Fibroblast of lung (primary cell): ENCODE results near the gene EOGT. TPM values are rescaled to one million over a fixed set of nuclear protein-coding genes. Genes with fewer than 3 reads are reported as not detected.

Experiments
- DNase-seq, 2 donors: peaks; one replicate each; pipeline versions ENCODE4 v3.0.0 to v3.0.0-alpha.2; 2010; ENCODE audit warnings: low read depth in 2 of 2
- H2AFZ ChIP-seq: 2 replicates; pipeline ENCODE4 v1.5.1; 2012; ENCODE audit warnings: low read length, control low read depth, inconsistent platforms
- H3K27ac ChIP-seq: 2 replicates; pipeline ENCODE4 v1.5.1; 2011; ENCODE audit warnings: low read length, control low read depth; ENCODE audit not compliant: insufficient read depth
- H3K27me3 ChIP-seq: 2 replicates; pipeline ENCODE4 v1.5.1; 2011; ENCODE audit warnings: mild to moderate bottlenecking, low read length; ENCODE audit not compliant: control insufficient read depth, insufficient read depth
- H3K36me3 ChIP-seq: 2 replicates; pipeline ENCODE4 v1.5.1; 2011; ENCODE audit warnings: low read length; ENCODE audit not compliant: control insufficient read depth, insufficient read depth
- H3K4me1 ChIP-seq: 2 replicates; pipeline ENCODE4 v1.5.1; 2011; ENCODE audit warnings: low read length; ENCODE audit not compliant: control insufficient read depth, insufficient read depth; ENCODE audit errors: extremely low read depth
- H3K4me2 ChIP-seq: 2 replicates; pipeline ENCODE4 v1.5.1; 2011; ENCODE audit warnings: low read length, control low read depth; ENCODE audit not compliant: insufficient read depth; ENCODE audit errors: extremely low read depth
- H3K4me3 ChIP-seq, 4 experiments: fragments of 200-600 bp in 1 of 4; sonication (generic) in 1 of 4; replicated peaks in 1 of 4; 2 replicates each; pipeline ENCODE4 v1.5.1; 2011 to 2016; ENCODE audit warnings: low read length in 4 of 4, low read depth in 3 of 4, mild to moderate bottlenecking in 3 of 4, control low read depth in 2 of 4, inconsistent platforms in 1 of 4, mixed read lengths in 1 of 4; ENCODE audit not compliant: insufficient read depth in 1 of 4; ENCODE audit errors: control extremely low read depth in 1 of 4
- H3K79me2 ChIP-seq: 2 replicates; pipeline ENCODE4 v1.5.1; 2012; ENCODE audit warnings: mild to moderate bottlenecking, low read length, inconsistent platforms; ENCODE audit not compliant: control insufficient read depth, insufficient read depth
- H3K9ac ChIP-seq: 2 replicates; pipeline ENCODE4 v1.5.1; 2011; ENCODE audit warnings: mild to moderate bottlenecking, low read length, control low read depth; ENCODE audit not compliant: insufficient read depth
- H3K9me3 ChIP-seq: 2 replicates; pipeline ENCODE4 v1.5.1; 2012; ENCODE audit warnings: low read depth, low read length; ENCODE audit not compliant: control insufficient read depth, insufficient read depth
- H4K20me1 ChIP-seq: 2 replicates; pipeline ENCODE4 v1.5.1; 2011; ENCODE audit warnings: low read length; ENCODE audit not compliant: control insufficient read depth, insufficient read depth; ENCODE audit errors: extremely low read depth
- CTCF ChIP-seq, 2 donors: IDR thresholded peaks in 1 of 2; conservative IDR thresholded peaks in 1 of 2; 1 replicate in 1 of 2; 2 replicates in 1 of 2; pipeline ENCODE4 v1.5.1; 2011 to 2012; ENCODE audit warnings: low read length in 2 of 2, control low read depth in 1 of 2, inconsistent platforms in 1 of 2, low read depth in 1 of 2, mild to moderate bottlenecking in 1 of 2
- EZH2 ChIP-seq: IDR thresholded peaks from 2 replicates; pipeline ENCODE4 v1.5.1; 2012; ENCODE audit warnings: low read length, control low read depth, mild to moderate bottlenecking; ENCODE audit errors: missing control alignments
- polyA plus RNA-seq, 2 donors: library from polyadenylated mRNA; depleted of rRNA in 1 of 2; stranded (reverse) in 1 of 2; unstranded in 1 of 2; fragments of >200 nt; gene quantifications; 2 replicates each; pipeline ENCODE4 v1.2.1, GENCODE V29; 2011 to 2012; ENCODE audit warnings: missing spikeins in 1 of 2
- total RNA-seq: library from RNA; depleted of rRNA; stranded (reverse); fragments of >200 nt; gene quantifications from 2 replicates; pipeline ENCODE4 v1.2.1, GENCODE V29; 2014

EOGT gene
- total and polyA plus RNA-seq, 2 donors (not counting 1 experiment from before 2014, with no cell fraction given): 30.6 to 50.9 TPM

DNA sequence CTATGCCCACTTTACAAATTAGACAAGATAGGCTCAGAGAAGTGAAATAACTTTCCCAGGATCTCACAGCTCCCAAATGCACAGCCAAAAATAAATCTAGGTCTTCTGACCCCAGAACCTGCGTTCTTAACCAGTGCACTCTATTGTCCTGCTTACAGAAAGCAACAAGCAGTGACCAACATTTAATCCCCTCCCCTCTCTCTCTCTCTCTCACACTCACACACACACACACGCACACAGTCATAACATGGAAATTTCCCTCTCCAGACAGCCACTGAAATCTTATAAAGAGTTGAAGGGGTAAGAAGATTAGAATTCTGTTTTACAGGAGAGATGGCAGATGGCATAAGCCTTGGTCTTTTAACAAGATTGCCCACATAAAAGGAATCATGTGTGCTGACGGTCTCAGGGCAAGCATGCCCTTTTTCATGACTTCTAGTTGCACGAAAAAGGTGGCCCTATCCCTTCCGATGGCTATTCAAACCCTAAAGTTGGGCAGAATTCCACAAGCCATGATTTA, 29.4 kb downstream of the EOGT start:
- TF ChIP-seq EZH2 (no peak), CTCF (conservative IDR thresholded peaks at IDR 0.05 in 1 of 2, IDR thresholded peaks at IDR 0.05 in 1 of 2; ENCODE audit: low read depth in 1 of 2, low read length in 2 of 2) (no peak)
- H3K27ac ChIP-seq: no peak overlapping the region
- peaks cover 6% of the 10 kb centered on the region for H3K36me3 ChIP-seq
- H3K4me1 ChIP-seq: peaks cover 3% of the 10 kb centered on the region
- no peaks in the 10 kb centered on the region for H3K9me3 ChIP-seq
- no peaks in the 10 kb centered on the region for H3K27me3 ChIP-seq
- H3K9ac ChIP-seq: no peak overlapping the region
- DNase-seq: no peak
- no peak overlapping the region for H3K4me2 ChIP-seq
- no peaks in the 10 kb centered on the region for H4K20me1 ChIP-seq
- H2AFZ ChIP-seq: no peak overlapping the region
- H3K4me3 ChIP-seq: no peak overlapping the region
- H3K79me2 ChIP-seq: no peaks in the 10 kb centered on the region

GRCh38 chr3:68977486-68978167, 35.9 kb downstream of the EOGT start:
- H3K4me1 ChIP-seq: no peaks in the 10 kb centered on the region
- DNase-seq: peak in 1 of 2 donors; percentile 12
- no peak overlapping the region for H3K4me2 ChIP-seq
- H3K9ac ChIP-seq: no peak overlapping the region
- no peaks in the 10 kb centered on the region for H3K79me2 ChIP-seq
- H2AFZ ChIP-seq: no peak overlapping the region
- H3K27me3 ChIP-seq: no peaks in the 10 kb centered on the region
- no peaks in the 10 kb centered on the region for H4K20me1 ChIP-seq
- peaks cover 6% of the 10 kb centered on the region for H3K36me3 ChIP-seq
- no peak for TF ChIP-seq CTCF (conservative IDR thresholded peaks at IDR 0.05 in 1 of 2, IDR thresholded peaks at IDR 0.05 in 1 of 2; ENCODE audit: low read depth in 1 of 2, low read length in 2 of 2)
- TF ChIP-seq EZH2: no peak
- no peaks in the 10 kb centered on the region for H3K9me3 ChIP-seq
- no peak overlapping the region for H3K27ac ChIP-seq
- H3K4me3 ChIP-seq: no peak overlapping the region

DNA sequence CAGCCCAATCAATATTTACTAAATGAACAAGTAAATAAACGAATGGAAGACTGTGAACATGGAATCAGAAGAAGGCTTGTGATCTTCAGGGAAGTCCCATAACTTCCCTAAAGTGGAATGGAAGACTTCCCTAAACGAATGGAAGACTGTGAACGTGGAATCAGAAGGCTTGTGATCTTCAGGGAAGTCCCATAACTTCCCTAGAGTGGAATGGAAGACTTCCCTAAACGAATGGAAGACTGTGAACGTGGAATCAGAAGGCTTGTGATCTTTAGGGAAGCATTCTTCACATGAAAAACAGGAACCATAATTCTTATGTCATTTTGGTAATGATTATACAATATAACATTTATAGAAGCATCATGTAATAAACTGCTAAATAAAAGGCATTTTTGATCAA, 38.8 kb downstream of the EOGT start:
- Histone ChIP-seq H3K79me2 (no peaks in the 10 kb centered on the region), H2AFZ (no peak overlapping the region), H3K4me3 (no peak overlapping the region), H3K9me3 (no peaks in the 10 kb centered on the region), H3K9ac (no peak overlapping the region), H3K4me2 (no peak overlapping the region), H3K27me3 (peaks cover 2% of the 10 kb centered on the region), H4K20me1 (no peaks in the 10 kb centered on the region), H3K4me1 (no peaks in the 10 kb centered on the region), H3K27ac (no peak overlapping the region), H3K36me3 (peaks cover 6% of the 10 kb centered on the region)
- DNase-seq: no peak
- TF ChIP-seq CTCF (conservative IDR thresholded peaks at IDR 0.05 in 1 of 2, IDR thresholded peaks at IDR 0.05 in 1 of 2; ENCODE audit: low read depth in 1 of 2, low read length in 2 of 2) (no peak), EZH2 (no peak)
